Astrocyte (in vitro differentiated cells and primary cell): ENCODE data around the gene CELF4. TPM values are rescaled to one million over a fixed set of nuclear protein-coding genes. Genes with fewer than 3 reads are reported as not detected.

Source experiments
- DNase-seq: peaks from one replicate; pipeline ENCODE4 v3.0.0-alpha.2; 2010; ENCODE audit warnings: low read depth
- FAIRE-seq: peaks from 2 replicates; lab custom pipeline; 2011; peaks lifted over from hg19 to GRCh38; lab: Jason Lieb, UNC
- H2AFZ ChIP-seq: 2 replicates; pipeline ENCODE4 v1.6.0; 2012; ENCODE audit warnings: low read depth, low read length, inconsistent platforms
- H3K27ac ChIP-seq: 2 replicates; pipeline ENCODE4 v1.5.1; 2011; ENCODE audit warnings: low read depth, low read length, inconsistent platforms
- H3K27me3 ChIP-seq: 2 replicates; pipeline ENCODE4 v1.6.0; 2011; ENCODE audit warnings: low read length, inconsistent platforms; ENCODE audit not compliant: insufficient read depth
- H3K36me3 ChIP-seq: 2 replicates; pipeline ENCODE4 v1.5.1; 2011; ENCODE audit warnings: low read length, inconsistent platforms; ENCODE audit not compliant: insufficient read depth
- H3K4me1 ChIP-seq: 2 replicates; pipeline ENCODE4 v1.5.1; 2011; ENCODE audit warnings: low read length, inconsistent platforms; ENCODE audit not compliant: insufficient read depth
- H3K4me2 ChIP-seq: 2 replicates; pipeline ENCODE4 v1.6.0; 2012; ENCODE audit warnings: low read length, inconsistent platforms
- H3K4me3 ChIP-seq: 2 replicates; pipeline ENCODE4 v1.5.1; 2011; ENCODE audit warnings: low read depth, mild to moderate bottlenecking, low read length, inconsistent platforms; ENCODE audit not compliant: insufficient read depth
- H3K79me2 ChIP-seq: 2 replicates; pipeline ENCODE4 v1.6.0; 2012; ENCODE audit warnings: mild to moderate bottlenecking, low read length, inconsistent platforms; ENCODE audit not compliant: insufficient read depth
- H3K9ac ChIP-seq: 2 replicates; pipeline ENCODE4 v1.6.0; 2012; ENCODE audit warnings: mild to moderate bottlenecking, low read length, inconsistent platforms
- H3K9me3 ChIP-seq: 2 replicates; pipeline ENCODE4 v1.5.1; 2012; ENCODE audit warnings: low read depth, mild to moderate bottlenecking, low read length, inconsistent platforms; ENCODE audit not compliant: insufficient read depth
- H4K20me1 ChIP-seq: 2 replicates; pipeline ENCODE4 v1.6.0; 2012; ENCODE audit warnings: low read length, inconsistent platforms; ENCODE audit not compliant: insufficient read depth
- H3K27ac Mint-ChIP-seq: one replicate; pipeline ENCODE4 v1.8.0; 2021; ENCODE audit warnings: mild to moderate bottlenecking, mixed read lengths; ENCODE audit not compliant: unreplicated experiment
- H3K27me3 Mint-ChIP-seq: one replicate; pipeline ENCODE4 v1.8.0; 2021; ENCODE audit warnings: low read depth, mixed read lengths; ENCODE audit not compliant: unreplicated experiment
- H3K36me3 Mint-ChIP-seq: one replicate; pipeline ENCODE4 v1.8.0; 2021; ENCODE audit warnings: low read depth, mixed read lengths; ENCODE audit not compliant: unreplicated experiment
- H3K4me1 Mint-ChIP-seq: one replicate; pipeline ENCODE4 v1.8.0; 2021; ENCODE audit warnings: low read depth, mixed read lengths; ENCODE audit not compliant: unreplicated experiment
- H3K4me3 Mint-ChIP-seq: one replicate; pipeline ENCODE4 v1.8.0; 2021; ENCODE audit warnings: mild to moderate bottlenecking, moderate library complexity, mixed read lengths; ENCODE audit not compliant: unreplicated experiment
- H3K9me3 Mint-ChIP-seq: one replicate; pipeline ENCODE4 v1.8.0; 2021; ENCODE audit warnings: mild to moderate bottlenecking, mixed read lengths; ENCODE audit not compliant: unreplicated experiment
- EZH2 ChIP-seq: IDR thresholded peaks from 2 replicates; pipeline ENCODE4 v1.6.1; 2012; ENCODE audit warnings: mild to moderate bottlenecking, low read length, inconsistent platforms; ENCODE audit not compliant: insufficient read depth
- total RNA-seq: library from RNA; stranded (reverse); gene quantifications from 2 replicates; pipeline ENCODE4 v1.2.1, GENCODE V29; 2021
- TF ChIP-seq, protein P1 (sequence below): IDR thresholded peaks from 2 replicates; pipeline ENCODE4 v1.5.1; 2011; ENCODE audit warnings: low read depth, mild to moderate bottlenecking, inconsistent platforms, low read length, moderate library complexity; ENCODE audit not compliant: insufficient read depth

Gene CELF4
- total RNA-seq, 1 donor from 2014 or later = 0.16 TPM

DNA sequence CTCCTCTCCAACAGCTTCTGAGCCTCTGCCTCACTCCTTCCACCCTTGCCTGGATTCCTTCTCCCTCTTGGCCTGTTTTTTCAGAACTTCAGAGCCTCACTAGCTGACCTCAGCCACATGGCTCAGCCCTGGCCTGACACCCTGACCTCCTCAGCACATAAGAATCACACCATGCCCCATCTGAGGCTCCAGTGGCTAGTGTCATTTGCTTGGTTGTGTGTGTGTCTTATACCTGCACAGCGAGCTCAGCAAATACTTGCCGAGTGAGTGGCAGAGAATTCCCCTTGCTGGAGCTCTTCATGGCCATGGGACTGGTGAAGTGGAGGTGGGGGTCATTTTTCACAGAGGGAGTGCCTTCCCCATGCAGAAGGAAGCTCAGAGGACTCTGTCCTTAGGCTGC lies 70.2 kb downstream of the CELF4 start:
- peaks cover 3% of the 10 kb centered on the region for H3K4me1 Mint-ChIP-seq
- Histone ChIP-seq H3K27me3 (no peaks in the 10 kb centered on the region), H3K9me3 (no peaks in the 10 kb centered on the region), H4K20me1 (no peaks in the 10 kb centered on the region), H3K4me1 (no peaks in the 10 kb centered on the region), H3K4me2 (no peak overlapping the region), H3K27ac (no peak overlapping the region), H2AFZ (no peak overlapping the region), H3K36me3 (no peaks in the 10 kb centered on the region), H3K9ac (no peak overlapping the region), H3K79me2 (no peaks in the 10 kb centered on the region), H3K4me3 (no peak overlapping the region)
- no peak overlapping the region for H3K4me3 Mint-ChIP-seq
- no peaks in the 10 kb centered on the region for H3K36me3 Mint-ChIP-seq
- DNase-seq = no peak
- TF ChIP-seq EZH2 = no peak
- TF ChIP-seq, protein P1, sequence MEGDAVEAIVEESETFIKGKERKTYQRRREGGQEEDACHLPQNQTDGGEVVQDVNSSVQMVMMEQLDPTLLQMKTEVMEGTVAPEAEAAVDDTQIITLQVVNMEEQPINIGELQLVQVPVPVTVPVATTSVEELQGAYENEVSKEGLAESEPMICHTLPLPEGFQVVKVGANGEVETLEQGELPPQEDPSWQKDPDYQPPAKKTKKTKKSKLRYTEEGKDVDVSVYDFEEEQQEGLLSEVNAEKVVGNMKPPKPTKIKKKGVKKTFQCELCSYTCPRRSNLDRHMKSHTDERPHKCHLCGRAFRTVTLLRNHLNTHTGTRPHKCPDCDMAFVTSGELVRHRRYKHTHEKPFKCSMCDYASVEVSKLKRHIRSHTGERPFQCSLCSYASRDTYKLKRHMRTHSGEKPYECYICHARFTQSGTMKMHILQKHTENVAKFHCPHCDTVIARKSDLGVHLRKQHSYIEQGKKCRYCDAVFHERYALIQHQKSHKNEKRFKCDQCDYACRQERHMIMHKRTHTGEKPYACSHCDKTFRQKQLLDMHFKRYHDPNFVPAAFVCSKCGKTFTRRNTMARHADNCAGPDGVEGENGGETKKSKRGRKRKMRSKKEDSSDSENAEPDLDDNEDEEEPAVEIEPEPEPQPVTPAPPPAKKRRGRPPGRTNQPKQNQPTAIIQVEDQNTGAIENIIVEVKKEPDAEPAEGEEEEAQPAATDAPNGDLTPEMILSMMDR = no peak
- no peak overlapping the region for H3K27ac Mint-ChIP-seq
- no peaks in the 10 kb centered on the region for H3K9me3 Mint-ChIP-seq
- FAIRE-seq = no peak
- peaks cover 41% of the 10 kb centered on the region for H3K27me3 Mint-ChIP-seq

DNA sequence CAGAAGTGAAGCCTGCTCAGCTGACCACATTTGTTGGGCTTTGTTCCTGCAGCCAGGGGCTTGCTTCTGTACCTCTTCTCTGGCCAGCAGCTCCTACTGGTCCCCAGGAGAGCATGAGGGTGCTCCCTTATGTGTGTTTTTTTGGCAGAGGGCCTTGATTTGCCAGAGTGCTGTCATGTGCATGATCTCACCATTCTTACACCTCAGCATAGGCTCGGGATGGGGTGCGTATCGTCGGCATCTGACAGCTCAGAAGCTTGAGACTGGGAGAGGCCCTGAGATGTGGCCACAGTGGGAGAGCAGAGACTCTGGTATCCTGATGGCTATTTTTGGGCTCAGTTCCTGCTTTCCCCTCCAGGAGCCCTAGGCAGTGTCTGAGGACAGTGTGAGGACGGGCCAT lies 71.2 kb downstream of the CELF4 start:
- Mint-ChIP-seq H3K4me1 (peaks cover 3% of the 10 kb centered on the region), H3K4me3 (no peak overlapping the region), H3K36me3 (no peaks in the 10 kb centered on the region), H3K27ac (no peak overlapping the region), H3K9me3 (no peaks in the 10 kb centered on the region), H3K27me3 (peaks cover 45% of the 10 kb centered on the region)
- Histone ChIP-seq H3K9ac (no peak overlapping the region), H3K36me3 (no peaks in the 10 kb centered on the region), H3K79me2 (no peaks in the 10 kb centered on the region), H3K4me1 (no peaks in the 10 kb centered on the region), H3K9me3 (no peaks in the 10 kb centered on the region), H2AFZ (no peak overlapping the region), H3K4me2 (no peak overlapping the region), H3K4me3 (no peak overlapping the region), H4K20me1 (no peaks in the 10 kb centered on the region), H3K27ac (no peak overlapping the region), H3K27me3 (no peaks in the 10 kb centered on the region)
- FAIRE-seq (no peak), DNase-seq (no peak)
- TF ChIP-seq EZH2 = no peak
- TF ChIP-seq, protein P1 = no peak

DNA sequence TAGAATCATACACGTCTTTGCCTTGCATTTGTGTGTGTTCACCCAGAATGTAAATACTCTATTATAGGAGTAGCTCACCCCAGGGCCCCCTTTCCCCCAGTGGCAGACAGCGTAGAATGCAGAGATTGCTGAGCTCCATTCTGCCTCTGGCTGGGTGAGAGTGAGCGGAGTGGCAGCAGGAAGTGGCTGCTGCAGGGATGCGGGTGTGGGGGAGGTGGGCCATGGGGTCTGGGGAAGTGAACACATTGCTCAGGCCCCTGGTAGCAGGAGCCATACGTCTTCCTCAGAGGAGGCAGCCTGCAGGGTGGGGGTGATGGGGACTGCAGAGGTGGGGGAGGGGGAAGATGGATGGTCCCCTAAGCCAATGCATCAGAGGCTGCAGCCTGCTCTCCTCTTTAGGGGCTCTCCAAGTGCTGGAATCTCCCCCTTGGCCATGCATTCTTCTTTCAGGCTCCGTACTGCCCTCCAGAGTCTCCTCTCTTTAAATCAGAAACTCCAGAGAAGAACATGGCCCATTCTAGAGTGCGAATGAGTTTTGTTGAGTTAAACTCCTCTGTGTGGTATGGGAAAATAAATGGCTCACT lies 72.2 kb downstream of the CELF4 start:
- H3K4me3 Mint-ChIP-seq = no peak overlapping the region
- Histone ChIP-seq H3K36me3 (no peaks in the 10 kb centered on the region), H3K4me3 (no peak overlapping the region), H3K4me2 (no peak overlapping the region), H3K9me3 (no peaks in the 10 kb centered on the region), H2AFZ (no peak overlapping the region), H3K79me2 (no peaks in the 10 kb centered on the region), H3K27me3 (no peaks in the 10 kb centered on the region), H4K20me1 (no peaks in the 10 kb centered on the region), H3K27ac (no peak overlapping the region), H3K4me1 (no peaks in the 10 kb centered on the region), H3K9ac (no peak overlapping the region)
- no peak overlapping the region for H3K27ac Mint-ChIP-seq
- H3K36me3 Mint-ChIP-seq = no peaks in the 10 kb centered on the region
- peaks cover 3% of the 10 kb centered on the region for H3K4me1 Mint-ChIP-seq
- no peaks in the 10 kb centered on the region for H3K9me3 Mint-ChIP-seq
- no peak for TF ChIP-seq EZH2
- TF ChIP-seq, protein P1 = no peak
- peaks cover 47% of the 10 kb centered on the region for H3K27me3 Mint-ChIP-seq
- no peak for DNase-seq
- no peak for FAIRE-seq
